BE2C (cell line): ENCODE measurements around the gene RSKR.

Experiments
- DNase-seq: peaks from one replicate; pipeline ENCODE4 v3.0.0-alpha.2; 2020
- H3K27me3 ChIP-seq: fragments of 250-450 bp; sonication (Bioruptor Pico); 2 replicates; pipeline ENCODE4 v1.5.1; 2020; ENCODE audit warnings: mild to moderate bottlenecking
- H3K36me3 ChIP-seq: fragments of 250-450 bp; sonication (Bioruptor Pico); 2 replicates; pipeline ENCODE4 v1.5.1; 2020; ENCODE audit warnings: mild to moderate bottlenecking
- H3K4me1 ChIP-seq: fragments of 250-450 bp; sonication (Bioruptor Pico); 2 replicates; pipeline ENCODE4 v1.5.1; 2020
- H3K4me3 ChIP-seq: 2 replicates; pipeline ENCODE4 v1.5.1; 2011; ENCODE audit warnings: low read depth, low read length
- H3K9me3 ChIP-seq: fragments of 250-450 bp; sonication (Bioruptor Pico); 2 replicates; pipeline ENCODE4 v1.5.1; 2020
- CTCF ChIP-seq: IDR thresholded peaks from 2 replicates; pipeline ENCODE4 v1.5.1; 2012; ENCODE audit warnings: mild to moderate bottlenecking, low read depth, low read length

RSKR gene

GRCh38 chr17:28623696-28624095, 9.7 kb upstream of the RSKR start:
- Histone ChIP-seq H3K4me3 (no peak overlapping the region), H3K4me1 (no peaks in the 10 kb centered on the region), H3K27me3 (no peaks in the 10 kb centered on the region), H3K9me3 (no peaks in the 10 kb centered on the region), H3K36me3 (peaks cover 21% of the 10 kb centered on the region)
- DNase-seq = no peak
- TF ChIP-seq CTCF = no peak

DNA sequence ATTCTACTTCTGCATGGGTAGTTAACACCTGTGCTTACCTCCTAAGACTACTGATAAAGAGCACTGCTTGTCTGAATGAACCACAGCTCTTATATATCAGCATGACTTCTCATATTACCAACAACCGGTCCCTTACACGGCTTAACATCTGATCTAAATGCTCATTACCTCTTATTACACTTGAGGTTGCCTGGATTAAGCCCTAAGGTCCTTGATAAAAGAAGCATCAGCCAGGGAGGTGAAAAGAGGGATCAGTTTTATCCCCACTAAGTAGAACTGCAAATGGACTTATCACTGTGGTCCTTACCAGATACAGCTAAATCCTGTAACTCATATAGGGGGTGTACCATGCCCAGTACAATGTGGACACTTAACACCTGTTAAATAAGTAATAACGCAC, 8.2 kb upstream of the RSKR start:
- no peak overlapping the region for H3K4me3 ChIP-seq
- TF ChIP-seq CTCF = no peak
- H3K36me3 ChIP-seq = peaks cover 25% of the 10 kb centered on the region; the same call in 1 of the 2 replicates
- no peaks in the 10 kb centered on the region for H3K27me3 ChIP-seq
- H3K4me1 ChIP-seq = no peaks in the 10 kb centered on the region
- no peaks in the 10 kb centered on the region for H3K9me3 ChIP-seq
- no peak for DNase-seq

- Histone ChIP-seq H3K27me3 (no peaks in the 10 kb centered on the region), H3K4me1 (no peaks in the 10 kb centered on the region), H3K9me3 (no peaks in the 10 kb centered on the region), H3K4me3 (no peak overlapping the region), H3K36me3 (peaks cover 35% of the 10 kb centered on the region)
- no peak for TF ChIP-seq CTCF
- DNase-seq = no peak
These were observed 6.0 kb upstream of the RSKR start for GRCh38 chr17:28620010-28620409.

GRCh38 chr17:28618464-28618863, 4.5 kb upstream of the RSKR start:
- H3K36me3 ChIP-seq = peaks cover 28% of the 10 kb centered on the region
- no peaks in the 10 kb centered on the region for H3K9me3 ChIP-seq
- no peak overlapping the region for H3K4me3 ChIP-seq
- H3K4me1 ChIP-seq = no peaks in the 10 kb centered on the region
- DNase-seq = no peak
- H3K27me3 ChIP-seq = no peaks in the 10 kb centered on the region
- no peak for TF ChIP-seq CTCF

DNA sequence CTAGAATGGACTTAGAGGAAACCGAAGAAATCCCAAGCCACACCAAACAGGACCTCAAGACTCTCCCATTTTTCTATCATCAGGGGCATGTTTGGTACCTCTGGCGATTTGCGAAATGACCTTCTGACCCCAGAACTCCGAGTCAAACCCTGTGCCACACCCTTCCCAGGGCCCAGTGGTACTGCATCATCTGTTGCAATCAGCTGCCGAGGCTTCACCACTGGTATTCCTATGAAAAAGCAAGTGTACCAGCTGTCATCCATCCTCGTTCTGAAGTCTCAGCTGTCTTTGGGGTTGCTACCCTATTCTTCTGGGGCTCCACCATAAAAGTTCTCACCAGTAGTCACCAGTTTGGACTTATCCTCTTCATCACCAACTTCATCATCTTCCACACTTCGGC, 2.3 kb upstream of the RSKR start:
- Histone ChIP-seq H3K9me3 (no peaks in the 10 kb centered on the region), H3K4me3 (no peak overlapping the region), H3K4me1 (no peaks in the 10 kb centered on the region), H3K27me3 (no peaks in the 10 kb centered on the region), H3K36me3 (peaks cover 20% of the 10 kb centered on the region)
- DNase-seq = no peak
- TF ChIP-seq CTCF = no peak

DNA sequence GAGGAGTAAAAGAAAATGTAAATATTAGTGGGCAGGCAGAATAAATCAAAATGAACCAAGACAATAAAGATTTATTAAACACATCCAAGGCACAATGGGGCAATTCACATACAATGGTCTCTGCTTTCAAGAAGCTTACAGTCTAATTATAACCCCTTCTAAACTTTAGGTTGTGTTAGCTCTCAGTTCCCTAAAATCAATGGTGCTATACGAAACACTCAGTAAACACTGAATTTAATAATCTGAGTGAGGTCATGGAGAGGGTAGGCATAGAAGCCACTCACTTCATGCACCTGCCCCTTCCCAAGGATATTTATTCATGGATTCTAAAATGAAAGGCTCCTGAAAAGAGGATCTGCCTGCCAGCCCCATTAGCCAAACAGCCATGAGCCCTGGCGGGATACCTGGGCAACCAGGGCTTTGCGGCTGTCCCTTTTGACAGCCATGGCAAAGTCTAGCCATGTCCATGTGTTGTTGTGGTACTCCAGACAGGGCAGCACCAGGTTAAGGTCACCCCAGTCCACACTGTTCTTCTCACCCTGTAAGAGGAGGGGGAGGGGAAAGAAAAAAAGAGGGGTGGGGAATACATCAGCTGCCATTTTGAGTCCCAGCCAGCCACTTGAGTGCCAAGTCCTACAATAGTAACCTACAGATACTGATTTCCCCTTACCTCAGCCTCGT, 1.4 kb upstream of the RSKR start:
- Histone ChIP-seq H3K27me3 (no peaks in the 10 kb centered on the region), H3K36me3 (peaks cover 17% of the 10 kb centered on the region), H3K9me3 (no peaks in the 10 kb centered on the region), H3K4me3 (no peak overlapping the region), H3K4me1 (no peaks in the 10 kb centered on the region)
- TF ChIP-seq CTCF = no peak
- DNase-seq = no peak
